ENCODE results near the gene ZIC2.

The ZIC2 gene

DNA sequence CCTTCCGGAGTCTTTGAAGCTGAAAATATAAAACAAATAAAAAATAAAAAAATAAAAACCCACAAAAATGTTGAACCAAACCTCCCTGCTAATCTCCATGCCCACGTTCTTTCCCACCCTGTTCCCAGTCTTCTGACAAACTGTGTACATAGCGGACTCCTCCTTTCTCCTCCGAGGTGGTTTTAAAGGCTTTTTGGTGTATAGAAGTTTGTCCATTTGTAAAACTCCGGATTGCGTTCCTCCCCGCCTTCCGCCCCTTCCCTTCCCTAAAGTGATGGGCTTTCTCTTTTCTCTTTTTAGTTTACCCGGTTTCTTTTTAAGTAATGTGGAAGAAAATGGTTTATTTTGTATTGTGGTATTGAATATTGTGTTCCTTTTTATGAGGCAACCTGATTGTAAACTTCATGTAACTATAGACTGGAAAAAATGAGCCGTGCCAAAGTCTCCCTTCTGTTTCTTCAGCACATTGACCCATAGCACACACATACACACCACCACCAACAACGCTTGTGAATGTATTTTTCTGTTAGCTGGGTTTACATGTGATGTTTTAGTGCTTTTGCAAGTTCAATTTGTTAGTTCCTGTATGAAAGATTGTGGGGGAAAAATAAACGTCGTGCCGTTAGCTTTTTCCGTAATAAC is 4.4 kb downstream of the ZIC2 start:
- H3K27ac ChIP-seq (ENCODE audit: extremely low read depth, low read depth, low read length) = peak overlapping the region; percentile 100; the same call in 1 of the 2 replicates
- peak overlapping the region; percentile 90 for H3K4me3 ChIP-seq (ENCODE audit: low read depth, low read length)
- H3K4me1 ChIP-seq (ENCODE audit: control insufficient read depth, insufficient read depth, low read length) = no peaks in the 10 kb centered on the region
- CTCF ChIA-PET = interaction anchor here (0.7 to 2.0 kb wide), 3 partner anchors 70 to 249 kb away, joined by 3 to 8 read pairs (median 3); no protein-coding TSS in a partner anchor
- POLR2A ChIA-PET = interaction anchor here (0.6 to 1.4 kb wide), 5 partner anchors 14 to 298 kb away, joined by 3 to 5 read pairs (median 3); partner anchors contain the start of genes PCCA and ZIC5
- H3K36me3 ChIP-seq (ENCODE audit: control insufficient read depth in 2 of 2, insufficient read depth in 1 of 2, low read length in 2 of 2) = peaks cover 0 to 33% of the 10 kb centered on the region in 2 experiments; a peak in 1 of 3 replicates
- no peaks in the 10 kb centered on the region for H3K9me3 ChIP-seq (ENCODE audit: control insufficient read depth, insufficient read depth, low read depth, low read length)
- 0 out of 2 replicates have a peak, but pooled peaks have one; percentile 32 for TF ChIP-seq ZNF501 (tag by site-specific recombination; IDR thresholded peaks at IDR 0.05)
- TF ChIP-seq ZNF626 (tag by site-specific recombination; IDR thresholded peaks at IDR 0.05) = no peak
- no peak for TF ChIP-seq ZNF518A (tag by site-specific recombination; conservative IDR thresholded peaks at IDR 0.05; ENCODE audit: low read depth)
- TF ChIP-seq, protein P1, sequence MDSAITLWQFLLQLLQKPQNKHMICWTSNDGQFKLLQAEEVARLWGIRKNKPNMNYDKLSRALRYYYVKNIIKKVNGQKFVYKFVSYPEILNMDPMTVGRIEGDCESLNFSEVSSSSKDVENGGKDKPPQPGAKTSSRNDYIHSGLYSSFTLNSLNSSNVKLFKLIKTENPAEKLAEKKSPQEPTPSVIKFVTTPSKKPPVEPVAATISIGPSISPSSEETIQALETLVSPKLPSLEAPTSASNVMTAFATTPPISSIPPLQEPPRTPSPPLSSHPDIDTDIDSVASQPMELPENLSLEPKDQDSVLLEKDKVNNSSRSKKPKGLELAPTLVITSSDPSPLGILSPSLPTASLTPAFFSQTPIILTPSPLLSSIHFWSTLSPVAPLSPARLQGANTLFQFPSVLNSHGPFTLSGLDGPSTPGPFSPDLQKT (IDR thresholded peaks at IDR 0.05; ENCODE audit: borderline replicate concordance, low read depth, low read length) = no peak
- no peak for TF ChIP-seq ZNF76 (tag by site-specific recombination; IDR thresholded peaks at IDR 0.05; ENCODE audit: borderline replicate concordance, low read depth)
- TF ChIP-seq SP7 (tag by site-specific recombination; IDR thresholded peaks at IDR 0.05) = 0 out of 2 replicates have a peak, but pooled peaks have one; percentile 52
- peak; percentile 98 for TF ChIP-seq PRDM6 (tag by site-specific recombination; IDR thresholded peaks at IDR 0.05)
- no peak for TF ChIP-seq ZBTB8A (tag by site-specific recombination; IDR thresholded peaks at IDR 0.05)
- 0 out of 2 replicates have a peak, but pooled peaks have one; percentile 14 for TF ChIP-seq ZNF639 (tag by site-specific recombination; IDR thresholded peaks at IDR 0.05)
- TF ChIP-seq, protein P2, sequence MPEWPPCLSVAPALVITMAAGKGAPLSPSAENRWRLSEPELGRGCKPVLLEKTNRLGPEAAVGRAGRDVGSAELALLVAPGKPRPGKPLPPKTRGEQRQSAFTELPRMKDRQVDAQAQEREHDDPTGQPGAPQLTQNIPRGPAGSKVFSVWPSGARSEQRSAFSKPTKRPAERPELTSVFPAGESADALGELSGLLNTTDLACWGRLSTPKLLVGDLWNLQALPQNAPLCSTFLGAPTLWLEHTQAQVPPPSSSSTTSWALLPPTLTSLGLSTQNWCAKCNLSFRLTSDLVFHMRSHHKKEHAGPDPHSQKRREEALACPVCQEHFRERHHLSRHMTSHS (tag by site-specific recombination; IDR thresholded peaks at IDR 0.05) = no peak
- no peak for TF ChIP-seq ZNF837 (tag by site-specific recombination; IDR thresholded peaks at IDR 0.05)
- TF ChIP-seq ZNF341 (tag by site-specific recombination; IDR thresholded peaks at IDR 0.05; ENCODE audit: low read depth) = peak; percentile 30; the same call in 1 of the 2 replicates
- peak; percentile 34; the same call in 1 of the 2 replicates for TF ChIP-seq PRDM1 (tag by site-specific recombination; IDR thresholded peaks at IDR 0.05)
- no peak for TF ChIP-seq ZNF350 (tag by site-specific recombination; IDR thresholded peaks at IDR 0.05)
- no peak for TF ChIP-seq ZSCAN16 (tag by site-specific recombination; IDR thresholded peaks at IDR 0.05)
- TF ChIP-seq, protein P3, sequence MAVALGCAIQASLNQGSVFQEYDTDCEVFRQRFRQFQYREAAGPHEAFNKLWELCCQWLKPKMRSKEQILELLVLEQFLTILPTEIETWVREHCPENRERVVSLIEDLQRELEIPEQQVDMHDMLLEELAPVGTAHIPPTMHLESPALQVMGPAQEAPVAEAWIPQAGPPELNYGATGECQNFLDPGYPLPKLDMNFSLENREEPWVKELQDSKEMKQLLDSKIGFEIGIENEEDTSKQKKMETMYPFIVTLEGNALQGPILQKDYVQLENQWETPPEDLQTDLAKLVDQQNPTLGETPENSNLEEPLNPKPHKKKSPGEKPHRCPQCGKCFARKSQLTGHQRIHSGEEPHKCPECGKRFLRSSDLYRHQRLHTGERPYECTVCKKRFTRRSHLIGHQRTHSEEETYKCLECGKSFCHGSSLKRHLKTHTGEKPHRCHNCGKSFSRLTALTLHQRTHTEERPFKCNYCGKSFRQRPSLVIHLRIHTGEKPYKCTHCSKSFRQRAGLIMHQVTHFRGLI (tag by site-specific recombination; IDR thresholded peaks at IDR 0.05) = no peak
- TF ChIP-seq ZNF404 (tag by site-specific recombination; IDR thresholded peaks at IDR 0.05) = no peak
- TF ChIP-seq ZNF391 (tag by site-specific recombination; IDR thresholded peaks at IDR 0.05; ENCODE audit: borderline replicate concordance, low read depth) = peak; percentile 18; the same call in 1 of the 2 replicates
- TF ChIP-seq HOXD13 (CRISPR knock-in tag; IDR thresholded peaks at IDR 0.05; ENCODE audit: borderline replicate concordance) = no peak
- peak; percentile 68 for TF ChIP-seq ZNF600 (tag by site-specific recombination; IDR thresholded peaks at IDR 0.05)
- TF ChIP-seq, protein P4, sequence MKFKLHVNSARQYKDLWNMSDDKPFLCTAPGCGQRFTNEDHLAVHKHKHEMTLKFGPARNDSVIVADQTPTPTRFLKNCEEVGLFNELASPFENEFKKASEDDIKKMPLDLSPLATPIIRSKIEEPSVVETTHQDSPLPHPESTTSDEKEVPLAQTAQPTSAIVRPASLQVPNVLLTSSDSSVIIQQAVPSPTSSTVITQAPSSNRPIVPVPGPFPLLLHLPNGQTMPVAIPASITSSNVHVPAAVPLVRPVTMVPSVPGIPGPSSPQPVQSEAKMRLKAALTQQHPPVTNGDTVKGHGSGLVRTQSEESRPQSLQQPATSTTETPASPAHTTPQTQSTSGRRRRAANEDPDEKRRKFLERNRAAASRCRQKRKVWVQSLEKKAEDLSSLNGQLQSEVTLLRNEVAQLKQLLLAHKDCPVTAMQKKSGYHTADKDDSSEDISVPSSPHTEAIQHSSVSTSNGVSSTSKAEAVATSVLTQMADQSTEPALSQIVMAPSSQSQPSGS (tag by site-specific recombination; IDR thresholded peaks at IDR 0.05; ENCODE audit: low read depth) = no peak
